PFSK-1 (cell line): ENCODE results near the gene SHANK2.

ENCODE experiments used
- FOXP2 ChIP-seq: optimal IDR thresholded peaks from 2 replicates; pipeline ENCODE3; 2011; ENCODE audit warnings: borderline replicate concordance, control low read depth, inconsistent platforms; ENCODE audit not compliant: insufficient read depth; ENCODE audit errors: extremely low read length, extremely low read depth
- POLR2AphosphoS5 ChIP-seq: IDR thresholded peaks from 2 replicates; pipeline ENCODE4 v1.6.1; 2012; ENCODE audit warnings: low read depth, mild to moderate bottlenecking, control low read depth, low read length, moderate library complexity
- SIN3A ChIP-seq: IDR thresholded peaks from 2 replicates; pipeline ENCODE4 v1.6.1; 2012; ENCODE audit warnings: mild to moderate bottlenecking, low read length, moderate library complexity, borderline replicate concordance; ENCODE audit not compliant: insufficient read depth
- TAF1 ChIP-seq: IDR thresholded peaks from 2 replicates; pipeline ENCODE4 v1.6.1; 2012; ENCODE audit warnings: low read length, control low read depth, borderline replicate concordance; ENCODE audit not compliant: insufficient read depth
- TF ChIP-seq, protein P1 (sequence below), 2 experiments: IDR thresholded peaks; 2 replicates each; pipeline versions ENCODE4 v1.6.1 to v1.8.0; 2011 to 2012; ENCODE audit warnings: low read depth in 2 of 2, low read length in 2 of 2, control low read depth in 1 of 2, inconsistent platforms in 1 of 2, mild to moderate bottlenecking in 1 of 2, moderate library complexity in 1 of 2; ENCODE audit not compliant: insufficient read depth in 1 of 2

SHANK2 gene

GRCh38 chr11:71212871-71213559, 39.4 kb downstream of the SHANK2 start:
- TF ChIP-seq TAF1 (no peak), POLR2AphosphoS5 (no peak), SIN3A (no peak), FOXP2 (no peak)
- TF ChIP-seq, protein P1, sequence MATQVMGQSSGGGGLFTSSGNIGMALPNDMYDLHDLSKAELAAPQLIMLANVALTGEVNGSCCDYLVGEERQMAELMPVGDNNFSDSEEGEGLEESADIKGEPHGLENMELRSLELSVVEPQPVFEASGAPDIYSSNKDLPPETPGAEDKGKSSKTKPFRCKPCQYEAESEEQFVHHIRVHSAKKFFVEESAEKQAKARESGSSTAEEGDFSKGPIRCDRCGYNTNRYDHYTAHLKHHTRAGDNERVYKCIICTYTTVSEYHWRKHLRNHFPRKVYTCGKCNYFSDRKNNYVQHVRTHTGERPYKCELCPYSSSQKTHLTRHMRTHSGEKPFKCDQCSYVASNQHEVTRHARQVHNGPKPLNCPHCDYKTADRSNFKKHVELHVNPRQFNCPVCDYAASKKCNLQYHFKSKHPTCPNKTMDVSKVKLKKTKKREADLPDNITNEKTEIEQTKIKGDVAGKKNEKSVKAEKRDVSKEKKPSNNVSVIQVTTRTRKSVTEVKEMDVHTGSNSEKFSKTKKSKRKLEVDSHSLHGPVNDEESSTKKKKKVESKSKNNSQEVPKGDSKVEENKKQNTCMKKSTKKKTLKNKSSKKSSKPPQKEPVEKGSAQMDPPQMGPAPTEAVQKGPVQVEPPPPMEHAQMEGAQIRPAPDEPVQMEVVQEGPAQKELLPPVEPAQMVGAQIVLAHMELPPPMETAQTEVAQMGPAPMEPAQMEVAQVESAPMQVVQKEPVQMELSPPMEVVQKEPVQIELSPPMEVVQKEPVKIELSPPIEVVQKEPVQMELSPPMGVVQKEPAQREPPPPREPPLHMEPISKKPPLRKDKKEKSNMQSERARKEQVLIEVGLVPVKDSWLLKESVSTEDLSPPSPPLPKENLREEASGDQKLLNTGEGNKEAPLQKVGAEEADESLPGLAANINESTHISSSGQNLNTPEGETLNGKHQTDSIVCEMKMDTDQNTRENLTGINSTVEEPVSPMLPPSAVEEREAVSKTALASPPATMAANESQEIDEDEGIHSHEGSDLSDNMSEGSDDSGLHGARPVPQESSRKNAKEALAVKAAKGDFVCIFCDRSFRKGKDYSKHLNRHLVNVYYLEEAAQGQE (IDR thresholded peaks at IDR 0.05; ENCODE audit: insufficient read depth in 1 of 2, low read depth in 2 of 2, low read length in 2 of 2): no peak

GRCh38 chr11:71211631-71212030, 40.7 kb downstream of the SHANK2 start:
- TF ChIP-seq FOXP2: no peak
- no peak for TF ChIP-seq TAF1
- TF ChIP-seq POLR2AphosphoS5: no peak

GRCh38 chr11:71210861-71211260, 41.5 kb downstream of the SHANK2 start:
- TF ChIP-seq SIN3A (no peak), TAF1 (no peak), FOXP2 (no peak), POLR2AphosphoS5 (no peak)
- TF ChIP-seq, protein P1 (IDR thresholded peaks at IDR 0.05; ENCODE audit: insufficient read depth in 1 of 2, low read depth in 2 of 2, low read length in 2 of 2): no peak

DNA sequence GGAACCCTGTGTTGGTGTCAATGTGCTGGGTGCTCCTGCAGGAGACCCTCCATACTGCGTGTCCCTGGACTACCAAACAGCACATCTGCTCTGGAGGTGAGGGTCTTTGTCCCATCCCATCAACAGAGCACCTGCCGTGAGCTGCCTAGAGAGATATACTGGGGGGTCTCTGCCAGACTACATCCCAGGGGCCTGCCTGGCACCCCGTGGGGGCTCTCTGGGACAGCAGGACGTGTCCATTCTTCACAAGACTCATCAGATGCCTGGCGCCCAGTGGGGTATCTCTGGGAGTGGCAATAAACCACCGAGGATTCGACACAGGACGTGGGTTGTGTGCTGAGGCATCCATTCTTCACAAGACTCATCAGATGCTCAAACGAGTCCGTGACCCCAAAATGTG, 42.7 kb downstream of the SHANK2 start:
- TF ChIP-seq POLR2AphosphoS5 (no peak), FOXP2 (no peak)

GRCh38 chr11:71209181-71209580, 43.2 kb downstream of the SHANK2 start:
- no peak for TF ChIP-seq SIN3A
- TF ChIP-seq TAF1: no peak
- TF ChIP-seq, protein P1 (IDR thresholded peaks at IDR 0.05; ENCODE audit: insufficient read depth in 1 of 2, low read depth in 2 of 2, low read length in 2 of 2): no peak
- no peak for TF ChIP-seq POLR2AphosphoS5
- no peak for TF ChIP-seq FOXP2

- TF ChIP-seq TAF1: no peak
- TF ChIP-seq FOXP2: no peak
- TF ChIP-seq SIN3A: no peak
- TF ChIP-seq, protein P1 (IDR thresholded peaks at IDR 0.05; ENCODE audit: insufficient read depth in 1 of 2, low read depth in 2 of 2, low read length in 2 of 2): no peak
- TF ChIP-seq POLR2AphosphoS5: no peak
Measured at GRCh38 chr11:71208011-71208774, 44.2 kb downstream of the SHANK2 start.
